GM21515 (cell line): Measurements from ENCODE around the gene F12.
"Not testable (repeated sequence)": the region's sequence is repeated elsewhere in the genome, so short reads cannot be mapped to it uniquely, and the experiment has no call there.

Experiments
- ATAC-seq: cut with Tn5 transposase; IDR thresholded peaks from one replicate; pipeline ENCODE4 v1.9.1; 2021; ENCODE audit not compliant: unreplicated experiment

Gene F12

GRCh38 chr5:177389241-177390169 is 19.9 kb downstream of the F12 start:
- ATAC-seq: no peak

- no peak for ATAC-seq
Measured at GRCh38 chr5:177388521-177389052, 20.8 kb downstream of the F12 start.

GRCh38 chr5:177387405-177387804 is 22.0 kb downstream of the F12 start:
- ATAC-seq: no peak

GRCh38 chr5:177386542-177386941 is 22.8 kb downstream of the F12 start:
- ATAC-seq: no peak

- no peak for ATAC-seq
Measured at GRCh38 chr5:177385720-177386119, 23.6 kb downstream of the F12 start.

GRCh38 chr5:177384134-177384533 is 25.2 kb downstream of the F12 start, which contains the start of gene SLC34A1:
SLC34A1 (plus strand) TSS chr5:177384434; CDS start chr5:177385742, 1,308 bp downstream.
- ATAC-seq: no peak

- no peak for ATAC-seq
Measured at GRCh38 chr5:177383181-177383580, 26.2 kb downstream of the F12 start.

- no peak for ATAC-seq
Measured at GRCh38 chr5:177382423-177383029, 26.8 kb downstream of the F12 start.

GRCh38 chr5:177380805-177381126 is 28.6 kb downstream of the F12 start:
- no peak for ATAC-seq

- ATAC-seq: no peak
Measured at GRCh38 chr5:177378884-177379883, 30.2 kb downstream of the F12 start.

- ATAC-seq: no peak
Measured at GRCh38 chr5:177377851-177378776, 31.2 kb downstream of the F12 start.

- ATAC-seq: no peak
Measured at GRCh38 chr5:177376107-177376506, 33.3 kb downstream of the F12 start.

- ATAC-seq: not testable (repeated sequence)
Measured at GRCh38 chr5:177375516-177375915, 33.8 kb downstream of the F12 start.

GRCh38 chr5:177374211-177374610 is 35.2 kb downstream of the F12 start:
- no peak for ATAC-seq

GRCh38 chr5:177373806-177374205 is 35.6 kb downstream of the F12 start:
- ATAC-seq: no peak

- no peak for ATAC-seq
Measured at GRCh38 chr5:177372910-177373309, 36.5 kb downstream of the F12 start.

GRCh38 chr5:177372034-177372896 is 37.1 kb downstream of the F12 start:
- ATAC-seq: no peak

- ATAC-seq: no peak
Measured at GRCh38 chr5:177371120-177372033, 38.0 kb downstream of the F12 start.
